Right atrium auricular region (tissue), 2 donors: ENCODE data around the gene NAV2. TPM values are rescaled to one million over a fixed set of nuclear protein-coding genes. Genes with fewer than 3 reads are reported as not detected.
A peak's percentile ranks its signal among the peaks of the same experiment; 100 is the strongest.

Source experiments
- DNase-seq: peaks from one replicate; pipeline ENCODE4 v3.0.0-alpha.2; 2019; ENCODE audit warnings: low spot score
- H3K27ac ChIP-seq, 2 donors: fragments of 200-600 bp; sonication (generic); 1 replicate in 1 of 2; 2 replicates in 1 of 2; pipeline ENCODE4 v1.5.1; 2016 to 2019
- H3K27me3 ChIP-seq, 2 donors: fragments of 200-600 bp; sonication (generic); one replicate each; pipeline versions ENCODE4 v1.5.1 to v1.6.0; 2017 to 2019
- H3K36me3 ChIP-seq: fragments of 200-600 bp; sonication (generic); one replicate; pipeline ENCODE4 v1.5.1; 2016
- H3K4me1 ChIP-seq, 2 donors: fragments of 200-600 bp; sonication (generic); one replicate each; pipeline versions ENCODE4 v1.5.1 to v1.6.0; 2017 to 2019
- H3K4me3 ChIP-seq, 2 donors: fragments of 200-600 bp; sonication (generic); 1 replicate in 1 of 2; 2 replicates in 1 of 2; pipeline ENCODE4 v1.5.1; 2017 to 2019; ENCODE audit warnings: mild to moderate bottlenecking in 1 of 2, moderate library complexity in 1 of 2
- H3K9me3 ChIP-seq, 2 donors: fragments of 200-600 bp; sonication (generic); one replicate each; pipeline ENCODE4 v1.5.1; 2019
- total RNA-seq, 2 donors: library from RNA; depleted of rRNA; stranded (reverse); fragments of >200 nt; gene quantifications; one replicate each; pipeline ENCODE4 v1.1.0, GENCODE V29; 2016
- TF ChIP-seq, protein P1 (sequence below), 2 donors: fragments of 200-600 bp; sonication (generic); IDR thresholded peaks; one replicate each; pipeline ENCODE4 v1.5.1; 2019; ENCODE audit warnings: antibody characterized with exemption in 2 of 2

NAV2 gene
- total RNA-seq, 2 donors from 2014 or later = 11.4 to 19.2 TPM

DNA sequence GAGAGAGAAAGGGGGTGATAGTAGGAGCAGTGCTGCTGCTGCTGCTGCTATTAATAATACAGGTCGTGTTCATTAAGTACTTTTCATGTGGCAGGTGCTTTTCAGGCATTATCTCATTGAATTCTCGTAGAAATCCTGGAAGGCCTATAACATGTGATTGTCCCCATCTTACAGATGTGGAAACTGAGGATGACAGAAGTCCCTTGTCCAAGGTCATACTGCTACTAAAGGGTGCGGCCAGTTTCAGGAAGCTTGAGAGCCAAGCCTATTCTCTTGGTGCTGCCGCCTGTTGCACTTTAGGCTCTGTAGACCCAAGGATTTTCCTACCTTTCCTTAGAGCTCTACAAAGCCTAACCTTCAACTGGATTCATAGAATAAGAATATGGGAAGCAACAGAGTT is 254.3 kb downstream of the NAV2 start:
- H3K4me1 ChIP-seq = peaks cover 0 to 7% of the 10 kb centered on the region in 2 donors
- no peaks in the 10 kb centered on the region for H3K9me3 ChIP-seq
- H3K36me3 ChIP-seq = no peaks in the 10 kb centered on the region
- no peak overlapping the region for H3K4me3 ChIP-seq
- no peaks in the 10 kb centered on the region for H3K27me3 ChIP-seq
- no peak for DNase-seq
- no peak overlapping the region for H3K27ac ChIP-seq
- TF ChIP-seq, protein P1, sequence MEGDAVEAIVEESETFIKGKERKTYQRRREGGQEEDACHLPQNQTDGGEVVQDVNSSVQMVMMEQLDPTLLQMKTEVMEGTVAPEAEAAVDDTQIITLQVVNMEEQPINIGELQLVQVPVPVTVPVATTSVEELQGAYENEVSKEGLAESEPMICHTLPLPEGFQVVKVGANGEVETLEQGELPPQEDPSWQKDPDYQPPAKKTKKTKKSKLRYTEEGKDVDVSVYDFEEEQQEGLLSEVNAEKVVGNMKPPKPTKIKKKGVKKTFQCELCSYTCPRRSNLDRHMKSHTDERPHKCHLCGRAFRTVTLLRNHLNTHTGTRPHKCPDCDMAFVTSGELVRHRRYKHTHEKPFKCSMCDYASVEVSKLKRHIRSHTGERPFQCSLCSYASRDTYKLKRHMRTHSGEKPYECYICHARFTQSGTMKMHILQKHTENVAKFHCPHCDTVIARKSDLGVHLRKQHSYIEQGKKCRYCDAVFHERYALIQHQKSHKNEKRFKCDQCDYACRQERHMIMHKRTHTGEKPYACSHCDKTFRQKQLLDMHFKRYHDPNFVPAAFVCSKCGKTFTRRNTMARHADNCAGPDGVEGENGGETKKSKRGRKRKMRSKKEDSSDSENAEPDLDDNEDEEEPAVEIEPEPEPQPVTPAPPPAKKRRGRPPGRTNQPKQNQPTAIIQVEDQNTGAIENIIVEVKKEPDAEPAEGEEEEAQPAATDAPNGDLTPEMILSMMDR (IDR thresholded peaks at IDR 0.05) = no peak

DNA sequence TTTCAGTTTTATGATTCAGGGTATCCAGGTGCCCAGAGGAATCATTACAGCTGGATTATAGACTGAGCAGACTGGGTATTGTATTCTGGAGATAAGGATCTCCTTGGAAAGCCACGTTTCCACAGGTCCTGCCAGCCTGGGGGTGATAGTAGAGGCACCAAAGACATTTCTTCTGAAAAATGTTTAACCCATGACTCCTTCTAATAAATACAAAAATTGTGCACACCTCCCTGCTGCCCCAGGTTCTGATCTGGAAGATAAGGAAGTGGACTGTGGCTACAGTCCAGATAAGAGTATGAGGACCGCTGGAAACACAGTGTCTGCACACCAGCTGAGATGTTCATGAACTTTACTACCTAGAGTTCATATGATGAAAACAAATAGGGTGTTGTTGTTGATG is 255.2 kb downstream of the NAV2 start:
- Histone ChIP-seq H3K4me1 (peaks cover 0 to 8% of the 10 kb centered on the region in 2 donors), H3K27ac (no peak overlapping the region), H3K27me3 (no peaks in the 10 kb centered on the region), H3K36me3 (no peaks in the 10 kb centered on the region), H3K4me3 (no peak overlapping the region), H3K9me3 (no peaks in the 10 kb centered on the region)
- DNase-seq = no peak
- TF ChIP-seq, protein P1 (IDR thresholded peaks at IDR 0.05) = no peak

DNA sequence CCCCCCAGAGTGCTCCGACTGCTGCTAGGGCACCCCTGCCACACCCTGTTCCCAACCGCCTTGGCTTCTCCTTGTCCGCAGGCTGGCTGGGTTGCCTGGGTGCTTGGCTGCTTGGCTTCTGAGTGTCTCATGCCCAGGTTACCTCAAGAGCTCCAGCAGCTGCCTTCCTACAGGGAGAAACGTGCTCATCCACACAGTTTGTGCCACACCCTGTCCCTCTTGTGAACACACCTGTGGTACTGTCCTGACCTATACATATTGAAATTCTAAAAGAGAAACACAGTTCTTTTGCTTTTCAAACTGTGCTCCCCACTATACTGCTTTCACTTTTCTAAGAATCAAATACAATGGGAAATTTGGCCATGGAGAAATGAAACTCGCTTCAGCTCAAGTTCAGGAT is 256.2 kb downstream of the NAV2 start:
- Histone ChIP-seq H3K4me1 (peaks cover 0 to 8% of the 10 kb centered on the region in 2 donors), H3K36me3 (no peaks in the 10 kb centered on the region), H3K9me3 (no peaks in the 10 kb centered on the region), H3K4me3 (no peak overlapping the region), H3K27me3 (no peaks in the 10 kb centered on the region), H3K27ac (no peak overlapping the region)
- TF ChIP-seq, protein P1 (IDR thresholded peaks at IDR 0.05) = no peak
- no peak for DNase-seq

DNA sequence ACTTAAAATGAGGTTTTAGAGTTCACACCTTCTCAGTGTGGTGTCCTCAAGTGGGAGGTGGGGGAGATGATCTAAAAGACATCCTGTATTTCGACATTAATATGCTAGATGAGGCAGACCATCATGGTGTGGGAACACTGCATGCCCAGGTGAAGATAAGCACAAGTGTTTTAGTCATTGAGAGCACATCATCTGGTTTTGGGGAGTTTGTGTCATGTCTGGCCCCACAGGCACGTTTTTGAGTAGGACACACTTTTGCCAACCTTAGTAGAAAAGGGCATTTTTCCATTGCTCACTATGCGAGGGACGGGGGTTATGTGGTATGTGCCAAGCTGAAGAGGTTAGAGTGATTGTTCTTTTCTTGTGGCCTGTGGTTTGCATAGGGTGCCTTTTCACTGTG is 258.3 kb downstream of the NAV2 start:
- TF ChIP-seq, protein P1 (IDR thresholded peaks at IDR 0.05) = no peak
- H3K27ac ChIP-seq = peak overlapping the region in 1 of 2 donors; percentile 26
- no peaks in the 10 kb centered on the region for H3K36me3 ChIP-seq
- no peak for DNase-seq
- H3K9me3 ChIP-seq = no peaks in the 10 kb centered on the region
- no peak overlapping the region for H3K4me3 ChIP-seq
- H3K4me1 ChIP-seq = peaks cover 0 to 8% of the 10 kb centered on the region in 2 donors
- H3K27me3 ChIP-seq = no peaks in the 10 kb centered on the region

DNA sequence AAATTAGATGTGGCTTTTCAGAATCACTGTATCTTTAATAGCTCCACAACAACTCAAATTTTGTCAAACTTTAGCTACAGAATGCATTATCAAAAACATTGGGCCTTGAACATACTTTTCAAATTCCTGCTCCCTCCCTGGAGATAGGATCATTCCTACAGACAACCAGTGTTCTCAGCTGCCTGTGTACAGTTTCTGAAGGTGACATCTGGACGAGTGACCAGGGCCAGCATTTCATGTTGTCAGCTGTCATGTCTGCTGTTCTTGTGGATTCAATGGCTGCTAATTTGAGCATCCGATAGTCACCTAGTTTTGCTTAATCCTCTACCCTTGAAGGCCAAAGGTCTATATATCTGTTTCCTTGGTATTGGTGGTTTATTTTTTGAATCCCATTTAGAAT is 259.5 kb downstream of the NAV2 start:
- H3K27me3 ChIP-seq = no peaks in the 10 kb centered on the region
- H3K36me3 ChIP-seq = peaks cover 3% of the 10 kb centered on the region
- TF ChIP-seq, protein P1 (IDR thresholded peaks at IDR 0.05) = no peak
- H3K4me3 ChIP-seq = no peak overlapping the region
- peak overlapping the region; percentile 21 to 26 for H3K27ac ChIP-seq
- peaks cover 0 to 8% of the 10 kb centered on the region in 2 donors for H3K4me1 ChIP-seq
- no peak for DNase-seq
- no peaks in the 10 kb centered on the region for H3K9me3 ChIP-seq

DNA sequence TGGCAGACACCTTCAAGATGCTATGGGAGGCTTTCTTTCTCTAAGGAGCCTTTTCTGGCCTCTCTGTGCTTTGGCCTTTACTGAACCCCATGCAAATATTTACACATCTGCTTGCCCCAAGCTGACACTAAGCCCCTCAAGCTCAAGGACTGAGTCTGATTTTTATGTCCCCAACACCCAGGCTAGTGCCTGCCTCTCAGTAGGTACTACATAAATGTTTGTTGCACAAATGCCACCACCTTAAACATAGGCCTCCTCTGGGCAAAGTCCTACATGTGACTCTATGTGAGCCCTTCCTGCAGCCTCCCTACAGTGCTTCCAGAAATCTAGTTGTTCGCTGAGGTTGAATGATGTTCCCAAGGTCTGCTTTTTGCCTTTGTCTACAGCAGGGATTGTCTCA is 260.0 kb downstream of the NAV2 start:
- Histone ChIP-seq H3K4me1 (peaks cover 0 to 8% of the 10 kb centered on the region in 2 donors), H3K27ac (peak overlapping the region; percentile 8 to 21), H3K4me3 (no peak overlapping the region), H3K9me3 (no peaks in the 10 kb centered on the region), H3K27me3 (no peaks in the 10 kb centered on the region), H3K36me3 (peaks cover 6% of the 10 kb centered on the region)
- TF ChIP-seq, protein P1 (IDR thresholded peaks at IDR 0.05) = no peak
- DNase-seq = no peak
